Activated CD4-positive, alpha-beta T cell treated with anti-CD3 and anti-CD28 coated beads, Interleukin-2, amount 50 U/mL, for 1 hour (primary cell): ENCODE measurements around the gene CMPK2.

Source experiments
- DNase-seq: peaks from one replicate; pipeline ENCODE4 v3.0.0-alpha.2; 2020

The CMPK2 gene

GRCh38 chr2:6808426-6808825 is 57.3 kb downstream of the CMPK2 start:
- no peak for DNase-seq

DNA sequence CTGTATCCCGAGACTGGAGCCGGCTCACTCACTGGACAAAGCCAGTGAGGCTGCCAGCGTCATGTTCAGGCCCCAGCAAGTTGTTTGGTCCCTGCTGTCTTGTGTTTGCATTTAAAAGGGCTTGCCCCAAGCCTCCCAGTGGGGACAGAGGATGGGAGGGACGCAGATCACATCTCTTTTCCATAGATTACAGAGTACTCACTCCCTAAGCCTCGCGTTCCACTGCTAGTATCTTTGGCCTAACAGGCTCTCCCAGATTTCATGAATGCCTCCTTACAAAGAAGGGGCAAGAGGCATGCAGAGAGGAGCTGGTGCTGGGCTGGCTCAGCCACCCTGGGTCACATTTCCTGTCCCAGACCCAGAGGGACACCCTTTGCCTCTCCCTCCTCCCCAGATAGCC is 59.1 kb downstream of the CMPK2 start:
- no peak for DNase-seq

- DNase-seq, result no peak
Observed at GRCh38 chr2:6800553-6800952, 65.2 kb downstream of the CMPK2 start.
